ENCODE data around the gene DNAJB11.

- no peak for TF ChIP-seq CTCF (IDR thresholded peaks at IDR 0.05)
- no peak for TF ChIP-seq POLR2AphosphoS5 (IDR thresholded peaks at IDR 0.05)
- TF ChIP-seq POLR2A (IDR thresholded peaks at IDR 0.05) = no peak
Measured at GRCh38 chr3:186619787-186620212, 49.3 kb downstream of the DNAJB11 start.

Data from prostate gland (tissue), 2 donors.